Colonic mucosa (tissue), 4 donors: ENCODE measurements around the gene PFDN2. TPM values are rescaled to one million over a fixed set of nuclear protein-coding genes. Genes with fewer than 3 reads are reported as not detected.

Experiments
- DNase-seq: peaks from one replicate; pipeline ENCODE4 v3.0.0-alpha.2; 2020
- H3K27ac ChIP-seq: fragments of 200-600 bp; one replicate; pipeline ENCODE4 v1.8.0; 2021
- H3K27me3 ChIP-seq: fragments of 200-600 bp; one replicate; pipeline ENCODE4 v1.8.0; 2021
- H3K36me3 ChIP-seq: fragments of 200-600 bp; one replicate; pipeline ENCODE4 v1.8.0; 2021
- H3K4me1 ChIP-seq: fragments of 200-600 bp; one replicate; pipeline ENCODE4 v1.8.0; 2021; ENCODE audit warnings: mild to moderate bottlenecking
- H3K4me3 ChIP-seq: fragments of 200-600 bp; one replicate; pipeline ENCODE4 v1.8.0; 2021
- H3K9ac ChIP-seq, 2 donors: one replicate each; pipeline ENCODE4 v1.7.0; 2013; ENCODE audit warnings: control low read depth in 2 of 2, low read depth in 2 of 2, low read length in 2 of 2
- H3K9me3 ChIP-seq: fragments of 200-600 bp; one replicate; pipeline ENCODE4 v1.8.0; 2021
- intact Hi-C: fragments of 100-400 bp; cut with DNase I; formaldehyde crosslinking; loops from one replicate; pipeline ENCODE4 v1.14.1; 2022
- total RNA-seq, 2 donors: library from RNA; stranded (reverse); fragmentation: NEBNext Ultra II Directional in 1 of 2; extraction: Animal tissue kit (Norgen Biotek cat#: 25700) in 1 of 2; gene quantifications; one replicate each; pipeline ENCODE4 v1.2.1, GENCODE V29; 2021
- TF ChIP-seq, protein P1 (sequence below): fragments of 200-600 bp; IDR thresholded peaks from one replicate; pipeline ENCODE4 v1.8.0; 2022; ENCODE audit warnings: antibody characterized with exemption, mild to moderate bottlenecking
- donor health status: healthy.
- donor health status: DM: no; HTN: no; CAD: no.
- donor health status: DM: no; HTN: no; CAD: no.

PFDN2 gene
- total RNA-seq, 2 donors from 2014 or later: 42.7 to 49.6 TPM

DNA sequence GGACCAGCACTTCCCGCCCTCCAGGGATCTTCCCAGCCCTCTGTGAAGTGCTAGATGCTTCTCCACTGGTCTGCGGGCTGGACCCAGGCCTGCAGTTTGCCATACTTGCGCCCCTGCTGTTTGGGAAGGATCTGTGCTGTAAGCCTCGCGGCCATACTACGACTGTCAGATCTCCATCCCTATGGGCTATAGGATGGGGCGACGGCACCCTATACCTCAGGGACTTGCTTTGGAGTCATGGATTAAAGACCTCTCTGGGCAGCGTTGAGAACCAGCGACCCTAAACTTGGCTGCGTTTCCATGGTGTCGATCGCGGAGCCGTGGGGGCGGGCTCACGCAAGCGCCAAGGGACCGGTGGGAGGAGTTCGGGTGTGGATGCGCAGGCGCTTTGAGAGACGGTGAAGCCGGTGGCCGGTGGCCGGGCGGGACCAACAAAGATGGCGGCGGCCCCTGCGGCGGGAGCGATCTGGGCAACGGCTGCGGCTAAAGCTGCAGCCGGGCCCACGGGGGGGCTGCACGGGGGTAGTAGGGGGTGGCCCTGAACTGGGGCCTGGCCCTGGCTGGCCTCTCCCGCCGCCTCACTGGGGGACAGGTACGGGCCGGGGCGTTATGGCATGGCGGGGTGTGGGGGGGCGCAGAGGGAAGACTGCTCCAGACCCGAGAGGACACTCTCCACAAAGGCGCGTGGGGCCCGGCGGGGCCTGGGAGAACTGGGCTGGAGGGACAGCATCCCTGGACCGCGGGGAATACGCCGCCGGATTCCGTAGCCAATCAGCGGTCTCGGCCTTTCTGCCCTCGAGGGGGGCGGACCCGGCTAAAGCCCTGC lies 41.5 kb upstream of the PFDN2 start, which contains the start of gene USP21:
TSS of gene USP21 (plus strand) at position 414 of the 826 bp plus-strand sequence. CDS start 1,141 bp downstream, outside the sequence.
- Histone ChIP-seq H3K4me3 (peak within 1 kb of the TSS; percentile 95), H3K9me3 (no peaks in the 10 kb centered on the region), H3K4me1 (peaks cover 18% of the 10 kb centered on the region), H3K9ac (peak within 1 kb of the TSS; percentile 85), H3K36me3 (no peaks in the 10 kb centered on the region), H3K27ac (peak within 1 kb of the TSS; percentile 69), H3K27me3 (no peaks in the 10 kb centered on the region)
- TF ChIP-seq, protein P1, sequence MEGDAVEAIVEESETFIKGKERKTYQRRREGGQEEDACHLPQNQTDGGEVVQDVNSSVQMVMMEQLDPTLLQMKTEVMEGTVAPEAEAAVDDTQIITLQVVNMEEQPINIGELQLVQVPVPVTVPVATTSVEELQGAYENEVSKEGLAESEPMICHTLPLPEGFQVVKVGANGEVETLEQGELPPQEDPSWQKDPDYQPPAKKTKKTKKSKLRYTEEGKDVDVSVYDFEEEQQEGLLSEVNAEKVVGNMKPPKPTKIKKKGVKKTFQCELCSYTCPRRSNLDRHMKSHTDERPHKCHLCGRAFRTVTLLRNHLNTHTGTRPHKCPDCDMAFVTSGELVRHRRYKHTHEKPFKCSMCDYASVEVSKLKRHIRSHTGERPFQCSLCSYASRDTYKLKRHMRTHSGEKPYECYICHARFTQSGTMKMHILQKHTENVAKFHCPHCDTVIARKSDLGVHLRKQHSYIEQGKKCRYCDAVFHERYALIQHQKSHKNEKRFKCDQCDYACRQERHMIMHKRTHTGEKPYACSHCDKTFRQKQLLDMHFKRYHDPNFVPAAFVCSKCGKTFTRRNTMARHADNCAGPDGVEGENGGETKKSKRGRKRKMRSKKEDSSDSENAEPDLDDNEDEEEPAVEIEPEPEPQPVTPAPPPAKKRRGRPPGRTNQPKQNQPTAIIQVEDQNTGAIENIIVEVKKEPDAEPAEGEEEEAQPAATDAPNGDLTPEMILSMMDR: no peak
- intact Hi-C loops: no loop called here
- DNase-seq: peak; percentile 94

GRCh38 chr1:161158316-161159010 lies 40.6 kb upstream of the PFDN2 start:
- intact Hi-C loops: no loop called here
- TF ChIP-seq, protein P1: no peak
- DNase-seq: no peak
- H3K4me1 ChIP-seq: peaks cover 18% of the 10 kb centered on the region
- no peaks in the 10 kb centered on the region for H3K36me3 ChIP-seq
- H3K27me3 ChIP-seq: no peaks in the 10 kb centered on the region
- H3K9ac ChIP-seq: peak overlapping the region; percentile 85
- H3K9me3 ChIP-seq: no peaks in the 10 kb centered on the region
- H3K4me3 ChIP-seq: peak overlapping the region; percentile 95
- H3K27ac ChIP-seq: peak overlapping the region; percentile 69

DNA sequence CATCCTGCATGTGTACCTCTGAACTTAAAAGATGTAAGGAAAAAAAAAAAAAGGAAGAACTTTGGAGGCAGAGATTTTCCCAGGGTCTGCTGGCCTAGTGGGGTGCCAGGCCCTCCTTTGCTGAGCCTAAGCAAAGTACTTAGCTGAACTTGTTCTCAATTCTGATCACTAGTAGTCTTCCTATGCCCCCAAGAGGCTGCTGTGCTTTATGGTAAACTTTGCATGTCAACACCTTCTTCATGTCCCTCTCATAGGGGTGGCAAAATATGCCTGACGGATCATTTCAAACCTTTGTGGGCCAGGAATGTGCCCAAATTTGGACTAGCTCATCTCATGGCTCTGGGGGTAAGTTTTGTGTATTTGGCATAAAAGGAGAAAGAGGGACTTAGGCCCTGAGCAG lies 40.0 kb upstream of the PFDN2 start:
- TF ChIP-seq, protein P1: no peak
- DNase-seq: no peak
- Histone ChIP-seq H3K4me3 (no peak overlapping the region), H3K36me3 (no peaks in the 10 kb centered on the region), H3K9ac (no peak overlapping the region), H3K4me1 (peaks cover 18% of the 10 kb centered on the region), H3K27ac (no peak overlapping the region), H3K9me3 (no peaks in the 10 kb centered on the region), H3K27me3 (no peaks in the 10 kb centered on the region)
- intact Hi-C loops: no loop called here

DNA sequence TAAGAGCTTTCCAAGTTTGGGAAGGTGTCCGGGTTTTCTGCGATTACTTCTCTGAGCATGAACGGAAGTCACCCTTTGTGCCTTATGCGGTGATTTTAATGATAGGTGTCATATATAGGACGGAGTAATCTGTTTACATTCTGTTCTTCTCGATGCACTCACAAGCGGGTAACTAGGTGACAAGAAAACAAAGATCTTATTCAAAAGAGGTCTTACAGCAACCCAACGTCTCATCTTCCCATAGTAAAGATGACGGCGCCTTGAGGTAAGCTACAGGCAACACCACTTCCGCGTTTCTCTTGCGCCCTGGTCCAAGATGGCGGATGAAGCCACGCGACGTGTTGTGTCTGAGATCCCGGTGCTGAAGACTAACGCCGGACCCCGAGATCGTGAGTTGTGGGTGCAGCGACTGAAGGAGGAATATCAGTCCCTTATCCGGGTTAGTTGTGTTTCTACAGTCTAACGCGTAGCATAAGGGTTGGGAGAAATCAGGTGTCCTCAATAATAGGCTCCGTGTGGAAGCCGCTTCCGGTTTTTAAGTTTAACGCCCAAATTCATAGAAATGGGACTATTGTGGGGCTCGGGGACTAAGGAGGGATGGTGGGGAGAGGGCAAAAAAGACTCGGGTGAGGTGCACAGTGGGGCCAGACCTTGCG lies 36.0 kb upstream of the PFDN2 start, which contains the start of gene UFC1:
TSS of gene UFC1 (plus strand) at position 297 of the 656 bp plus-strand sequence. CDS start at position 317, 20 bp downstream.
- Histone ChIP-seq H3K9me3 (no peaks in the 10 kb centered on the region), H3K4me1 (peaks cover 8% of the 10 kb centered on the region), H3K27me3 (no peaks in the 10 kb centered on the region), H3K4me3 (peak within 1 kb of the TSS; percentile 70), H3K36me3 (no peaks in the 10 kb centered on the region), H3K9ac (peak within 1 kb of the TSS; percentile 74 to 86), H3K27ac (peak within 1 kb of the TSS; percentile 88)
- TF ChIP-seq, protein P1: no peak
- DNase-seq: peak; percentile 85
- intact Hi-C loops: no loop called here

DNA sequence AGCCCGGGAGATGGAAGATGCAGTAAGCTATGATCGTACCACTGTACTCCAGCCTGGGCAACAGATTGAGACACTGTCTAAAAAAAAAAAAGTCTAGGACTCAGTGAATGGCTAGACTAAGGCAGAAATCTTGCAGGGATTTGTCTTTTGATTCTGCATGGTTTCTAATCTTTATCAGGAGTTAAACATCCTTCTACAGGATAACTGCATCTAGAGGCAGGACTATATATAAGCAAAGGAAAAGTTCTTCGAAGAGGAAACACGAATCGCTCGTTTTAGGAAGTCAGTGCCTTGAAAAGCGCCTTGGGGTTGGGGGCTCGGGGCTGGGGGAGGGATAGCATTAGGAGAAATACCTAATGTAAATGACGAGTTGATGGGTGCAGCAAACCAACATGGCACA lies 35.3 kb upstream of the PFDN2 start:
- peak overlapping the region; percentile 70 for H3K4me3 ChIP-seq
- H3K9ac ChIP-seq: no peak overlapping the region
- no peak for DNase-seq
- no peaks in the 10 kb centered on the region for H3K36me3 ChIP-seq
- H3K27me3 ChIP-seq: no peaks in the 10 kb centered on the region
- H3K9me3 ChIP-seq: no peaks in the 10 kb centered on the region
- TF ChIP-seq, protein P1: no peak
- H3K27ac ChIP-seq: peak overlapping the region; percentile 88
- intact Hi-C loops: no loop called here
- peaks cover 8% of the 10 kb centered on the region for H3K4me1 ChIP-seq
